ENCODE results near the gene TPST1.

The TPST1 gene

GRCh38 chr7:66239467-66239856 is 34.3 kb downstream of the TPST1 start:
- DNase-seq: no peak

- no peak for DNase-seq
These were observed 39.9 kb downstream of the TPST1 start for GRCh38 chr7:66245008-66245407.

- no peak for DNase-seq
These were observed 41.5 kb downstream of the TPST1 start for GRCh38 chr7:66246554-66247171.

- DNase-seq: no peak
These were observed 42.4 kb downstream of the TPST1 start for GRCh38 chr7:66247380-66248078.

- no peak for DNase-seq
These were observed 45.6 kb downstream of the TPST1 start for GRCh38 chr7:66250711-66251110.

GRCh38 chr7:66255534-66256100 is 50.5 kb downstream of the TPST1 start:
- no peak for DNase-seq

GRCh38 chr7:66256281-66256680 is 51.1 kb downstream of the TPST1 start:
- no peak for DNase-seq

- no peak for DNase-seq
These were observed 52.3 kb downstream of the TPST1 start for GRCh38 chr7:66257481-66257880.

- DNase-seq: no peak
These were observed 53.3 kb downstream of the TPST1 start for GRCh38 chr7:66258409-66258808.

- DNase-seq: no peak
These were observed 56.8 kb downstream of the TPST1 start for GRCh38 chr7:66261941-66262340.

- DNase-seq: no peak
These were observed 58.8 kb downstream of the TPST1 start for GRCh38 chr7:66263936-66264335.

GRCh38 chr7:66265566-66265965 is 60.4 kb downstream of the TPST1 start:
- no peak for DNase-seq

- DNase-seq: no peak
These were observed 62.1 kb downstream of the TPST1 start for GRCh38 chr7:66267249-66267648.

GRCh38 chr7:66269978-66270377 is 64.8 kb downstream of the TPST1 start:
- no peak for DNase-seq

GRCh38 chr7:66272321-66272720 is 67.2 kb downstream of the TPST1 start:
- no peak for DNase-seq

GRCh38 chr7:66276363-66276762 is 71.2 kb downstream of the TPST1 start:
- no peak for DNase-seq

GRCh38 chr7:66277492-66277891 is 72.4 kb downstream of the TPST1 start:
- no peak for DNase-seq

GRCh38 chr7:66279912-66280311 is 74.8 kb downstream of the TPST1 start:
- DNase-seq: no peak

GRCh38 chr7:66281678-66282590 is 76.8 kb downstream of the TPST1 start:
- no peak for DNase-seq

GRCh38 chr7:66282591-66282935 is 77.4 kb downstream of the TPST1 start:
- DNase-seq: no peak

GRCh38 chr7:66283003-66283920 is 78.1 kb downstream of the TPST1 start:
- DNase-seq: no peak

- no peak for DNase-seq
These were observed 90.9 kb downstream of the TPST1 start for GRCh38 chr7:66296001-66296521.
